Epithelial cell of proximal tubule (primary cell): Measurements from ENCODE around the gene ATRNL1. TPM values are rescaled to one million over a fixed set of nuclear protein-coding genes. Genes with fewer than 3 reads are reported as not detected.
A peak's percentile ranks its signal among the peaks of the same experiment; 100 is the strongest.

ENCODE experiments used
- DNase-seq: peaks from one replicate; pipeline ENCODE4 v3.0.0-alpha.2; 2011; ENCODE audit warnings: low read depth
- H3K4me3 ChIP-seq: 2 replicates; pipeline ENCODE4 v1.5.1; 2011; ENCODE audit warnings: low read depth, mild to moderate bottlenecking, low read length
- total RNA-seq: library from RNA; depleted of rRNA; stranded (reverse); fragments of >200 nt; gene quantifications from 2 replicates; pipeline ENCODE4 v1.2.3, GENCODE V29; 2015
- TF ChIP-seq, protein P1 (sequence below): conservative IDR thresholded peaks from 2 replicates; pipeline ENCODE4 v1.5.1; 2012; ENCODE audit warnings: low read depth, mild to moderate bottlenecking, low read length

The ATRNL1 gene
- total RNA-seq, 1 donor from 2014 or later: 12.4 TPM

DNA sequence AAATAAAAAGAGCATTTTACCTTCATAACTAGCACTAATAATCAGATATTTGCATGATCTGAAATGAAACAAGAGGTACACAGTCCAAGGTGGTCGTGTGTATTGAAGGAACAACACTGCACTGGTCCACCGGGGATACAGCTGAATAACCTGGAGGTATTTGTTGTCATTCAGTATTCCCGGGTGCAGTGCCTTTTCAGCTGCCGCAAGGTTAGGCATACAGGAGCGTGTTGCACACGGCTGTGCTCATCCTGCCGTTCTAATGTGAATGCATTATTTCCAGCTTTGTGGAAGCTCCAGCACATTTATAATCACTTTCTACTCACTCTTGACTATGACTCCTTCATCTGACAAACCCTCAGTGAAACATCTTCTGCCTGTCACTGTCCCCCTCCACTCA, 802.0 kb downstream of the ATRNL1 start:
- no peak overlapping the region for H3K4me3 ChIP-seq
- DNase-seq: no peak
- TF ChIP-seq, protein P1, sequence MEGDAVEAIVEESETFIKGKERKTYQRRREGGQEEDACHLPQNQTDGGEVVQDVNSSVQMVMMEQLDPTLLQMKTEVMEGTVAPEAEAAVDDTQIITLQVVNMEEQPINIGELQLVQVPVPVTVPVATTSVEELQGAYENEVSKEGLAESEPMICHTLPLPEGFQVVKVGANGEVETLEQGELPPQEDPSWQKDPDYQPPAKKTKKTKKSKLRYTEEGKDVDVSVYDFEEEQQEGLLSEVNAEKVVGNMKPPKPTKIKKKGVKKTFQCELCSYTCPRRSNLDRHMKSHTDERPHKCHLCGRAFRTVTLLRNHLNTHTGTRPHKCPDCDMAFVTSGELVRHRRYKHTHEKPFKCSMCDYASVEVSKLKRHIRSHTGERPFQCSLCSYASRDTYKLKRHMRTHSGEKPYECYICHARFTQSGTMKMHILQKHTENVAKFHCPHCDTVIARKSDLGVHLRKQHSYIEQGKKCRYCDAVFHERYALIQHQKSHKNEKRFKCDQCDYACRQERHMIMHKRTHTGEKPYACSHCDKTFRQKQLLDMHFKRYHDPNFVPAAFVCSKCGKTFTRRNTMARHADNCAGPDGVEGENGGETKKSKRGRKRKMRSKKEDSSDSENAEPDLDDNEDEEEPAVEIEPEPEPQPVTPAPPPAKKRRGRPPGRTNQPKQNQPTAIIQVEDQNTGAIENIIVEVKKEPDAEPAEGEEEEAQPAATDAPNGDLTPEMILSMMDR: no peak

DNA sequence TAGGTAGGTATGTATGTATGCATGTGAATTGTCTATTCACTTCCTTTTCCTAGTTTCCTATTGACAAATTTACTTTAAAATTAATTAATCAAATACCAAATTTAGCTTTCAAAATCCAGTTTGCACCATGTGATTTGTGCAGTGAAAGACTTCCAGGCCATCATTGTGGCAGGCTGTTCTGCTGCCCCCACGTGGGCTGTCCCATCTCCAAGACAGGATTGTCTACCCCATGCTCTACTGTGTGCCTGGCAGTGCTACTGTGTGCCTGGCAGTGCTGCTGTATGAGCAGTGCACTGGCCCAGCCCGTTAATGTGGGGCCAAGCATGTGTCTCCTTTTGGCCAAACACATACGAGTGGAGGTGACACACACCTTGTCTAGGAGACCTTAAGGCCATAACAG, 805.1 kb downstream of the ATRNL1 start:
- no peak overlapping the region for H3K4me3 ChIP-seq
- TF ChIP-seq, protein P1: no peak
- DNase-seq: no peak

DNA sequence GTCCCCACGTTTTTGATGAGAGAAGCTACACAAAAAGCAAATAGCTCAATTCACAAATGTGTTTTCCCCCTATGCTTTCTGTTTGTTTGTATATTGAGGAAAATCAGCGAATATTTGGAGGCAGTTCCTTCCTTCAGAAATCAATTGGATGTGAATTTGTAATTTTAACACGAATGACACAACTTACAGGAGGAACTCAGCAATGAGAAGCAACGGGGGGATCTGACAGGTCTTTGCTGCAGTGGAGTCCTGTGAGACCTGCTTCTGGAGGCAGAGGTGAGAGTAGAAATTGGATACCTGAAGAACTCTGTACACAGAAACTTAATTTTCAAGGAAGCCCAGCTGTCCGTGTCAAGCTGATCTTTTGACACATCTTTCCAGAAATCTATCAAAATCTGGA, 809.4 kb downstream of the ATRNL1 start:
- H3K4me3 ChIP-seq: no peak overlapping the region
- TF ChIP-seq, protein P1: no peak
- no peak for DNase-seq

DNA sequence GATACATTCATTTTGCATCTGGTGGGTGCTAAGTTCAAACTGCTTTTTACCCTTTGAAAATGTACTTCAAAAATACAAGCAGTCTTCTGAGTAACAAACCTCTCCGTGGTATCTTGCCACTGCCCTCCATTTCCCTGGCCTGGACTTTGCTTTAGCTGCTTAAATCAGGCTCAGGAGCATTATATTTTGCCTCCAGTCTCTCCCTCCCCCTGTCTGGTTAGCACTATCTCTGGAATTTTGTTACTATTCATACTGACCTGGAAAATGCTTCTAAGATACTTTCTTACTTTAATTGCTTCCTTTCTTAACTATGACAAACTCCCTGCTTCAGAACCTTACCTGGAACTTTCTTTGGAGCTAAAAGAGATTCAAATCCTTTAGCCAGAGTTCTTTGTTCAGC, 810.0 kb downstream of the ATRNL1 start:
- no peak for DNase-seq
- H3K4me3 ChIP-seq: no peak overlapping the region
- TF ChIP-seq, protein P1: no peak

DNA sequence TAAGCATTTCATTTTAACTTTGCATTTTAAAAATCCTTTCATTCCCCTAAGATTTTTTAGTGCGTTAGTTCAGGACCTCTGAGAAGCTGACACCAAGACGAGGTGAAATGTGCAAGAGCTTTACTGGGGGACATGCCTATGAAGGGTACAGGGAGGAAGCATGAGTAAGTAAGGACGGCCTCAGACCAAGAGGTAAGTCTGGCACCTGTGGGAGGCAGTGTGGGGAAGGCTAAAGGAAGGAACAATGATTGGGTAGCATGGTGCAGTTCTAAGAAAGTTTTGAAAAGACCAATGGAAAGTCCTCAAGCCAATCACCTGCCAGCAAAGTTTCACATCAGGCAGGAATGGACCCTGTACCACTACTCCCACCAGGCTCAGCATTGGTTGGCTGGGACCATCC, 810.7 kb downstream of the ATRNL1 start:
- no peak overlapping the region for H3K4me3 ChIP-seq
- no peak for DNase-seq
- TF ChIP-seq, protein P1: peak; percentile 6

DNA sequence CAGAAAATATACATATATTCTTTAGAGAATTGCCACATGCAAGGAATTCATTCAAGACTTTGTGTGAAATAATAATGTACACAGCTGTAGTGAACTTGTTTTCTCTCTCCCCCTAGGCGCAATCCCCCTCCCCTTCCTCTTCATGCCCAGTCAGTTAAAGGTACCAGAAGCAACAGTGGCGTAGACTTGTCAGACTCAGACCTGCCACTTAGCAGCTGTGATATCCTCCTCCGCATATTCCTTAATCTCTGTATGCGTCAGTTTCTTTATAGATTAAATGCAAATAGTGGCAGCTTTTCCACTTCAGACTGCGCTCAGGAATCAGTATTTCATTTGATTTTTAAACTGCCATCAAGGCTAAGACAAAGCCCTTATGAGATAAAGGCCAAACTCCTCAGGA, 815.9 kb downstream of the ATRNL1 start:
- no peak overlapping the region for H3K4me3 ChIP-seq
- TF ChIP-seq, protein P1: no peak
- no peak for DNase-seq

DNA sequence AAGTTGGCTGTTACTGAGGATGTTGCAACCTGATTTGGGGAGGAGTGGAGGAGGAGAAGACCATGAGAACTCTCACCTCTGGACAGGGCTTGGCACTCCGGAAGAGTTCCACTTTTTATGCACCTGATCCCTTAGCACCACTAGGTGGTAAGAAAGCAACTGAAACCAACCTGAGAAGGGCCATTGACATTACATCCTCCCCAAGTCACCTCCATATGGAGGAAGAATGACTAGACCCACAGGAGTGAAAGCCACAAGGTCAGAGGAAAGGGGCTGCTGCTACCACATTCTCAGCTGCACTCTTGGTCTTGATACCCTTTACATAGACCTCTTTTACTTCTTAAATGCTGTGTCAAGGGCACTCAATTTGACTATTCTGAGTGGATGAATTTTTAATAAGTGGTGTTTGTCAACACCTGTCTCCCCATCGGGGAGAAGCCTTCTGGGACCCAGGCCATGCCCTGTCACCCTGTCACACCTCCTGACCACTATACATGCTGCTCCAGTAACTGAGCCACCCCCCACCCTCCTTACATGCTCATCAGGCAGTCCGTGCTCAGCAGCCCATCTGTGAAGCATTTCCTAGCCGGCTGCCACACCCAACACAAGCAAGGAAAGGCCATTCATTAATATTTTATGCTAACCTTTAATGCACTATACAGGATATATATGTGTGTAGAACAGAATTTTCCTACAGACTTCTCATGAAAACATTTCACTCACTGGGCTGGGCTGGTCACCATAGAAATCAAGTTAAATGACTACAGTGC, 817.0 kb downstream of the ATRNL1 start:
- no peak overlapping the region for H3K4me3 ChIP-seq
- DNase-seq: no peak
- TF ChIP-seq, protein P1: no peak
